B cell (primary cell): Measurements from ENCODE around the gene PNPLA6.

Experiments
- CTCF ChIP-seq: fragments of 200-600 bp; IDR thresholded peaks from one replicate; pipeline ENCODE4 v1.8.0; 2022; ENCODE audit warnings: antibody characterized with exemption, mild to moderate bottlenecking
- EZH2 ChIP-seq: IDR thresholded peaks from 2 replicates; pipeline ENCODE4 v1.6.1; 2012; ENCODE audit warnings: borderline replicate concordance, low read depth, mild to moderate bottlenecking, moderate library complexity, low read length; ENCODE audit not compliant: insufficient read depth, poor library complexity, severe bottlenecking

GRCh38 chr19:7590256-7590655 lies 54.7 kb downstream of the PNPLA6 start:
- no peak for TF ChIP-seq CTCF
- no peak for TF ChIP-seq EZH2
